GM10248 (cell line): Measurements from ENCODE around the gene ACSS1.

Experiments
- CTCF ChIA-PET: fragments of 300-600 bp; sonication (Branson Sonifier 250); formaldehyde crosslinking; extraction: SDS; loops from one replicate; lab custom pipeline; 2021; ENCODE audit warnings: antibody characterized with exemption; lab: Yijun Ruan, JAX
- POLR2A ChIA-PET: fragments of 350-650 bp; sonication (Branson Sonifier 250); formaldehyde crosslinking; extraction: SDS; loops from one replicate; lab custom pipeline; 2020; ENCODE audit warnings: antibody characterized with exemption; lab: Yijun Ruan, JAX
- DNase-seq: peaks from one replicate; pipeline ENCODE4 v3.0.0; 2012; ENCODE audit errors: extremely low spot score
- TF ChIP-seq, protein P1 (sequence below): IDR thresholded peaks from 2 replicates; pipeline ENCODE4 v1.5.1; 2012; ENCODE audit warnings: mild to moderate bottlenecking, low read depth; ENCODE audit errors: extremely low read depth, missing control alignments, control extremely low read depth

The ACSS1 gene

DNA sequence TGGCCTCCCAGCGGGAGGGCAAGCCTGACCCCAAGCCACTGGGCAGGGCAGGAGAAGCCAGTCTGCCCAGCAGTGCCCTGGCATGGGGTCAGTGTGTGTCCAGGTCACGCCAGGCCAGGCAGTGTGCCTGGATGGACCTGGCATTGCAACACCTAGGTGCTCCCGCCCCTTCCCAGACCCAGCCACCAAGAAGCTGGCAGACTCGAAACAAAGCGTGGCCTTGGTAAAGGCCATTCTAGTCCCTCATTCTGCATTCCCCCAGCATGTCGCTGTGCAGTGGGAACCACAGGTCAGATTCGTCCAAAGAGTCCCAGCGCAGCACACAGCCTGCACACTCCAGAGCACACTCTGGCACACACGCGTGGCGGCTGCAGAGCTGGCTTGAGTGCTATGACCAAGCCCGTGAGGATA lies 46.1 kb downstream of the ACSS1 start:
- ChIA-PET CTCF (interaction anchor here (0.9 kb wide), 2 partner anchors 12 to 33 kb away, joined by 3 read pairs; no protein-coding TSS in a partner anchor), POLR2A (no interaction called here)
- DNase-seq: no peak
- TF ChIP-seq, protein P1, sequence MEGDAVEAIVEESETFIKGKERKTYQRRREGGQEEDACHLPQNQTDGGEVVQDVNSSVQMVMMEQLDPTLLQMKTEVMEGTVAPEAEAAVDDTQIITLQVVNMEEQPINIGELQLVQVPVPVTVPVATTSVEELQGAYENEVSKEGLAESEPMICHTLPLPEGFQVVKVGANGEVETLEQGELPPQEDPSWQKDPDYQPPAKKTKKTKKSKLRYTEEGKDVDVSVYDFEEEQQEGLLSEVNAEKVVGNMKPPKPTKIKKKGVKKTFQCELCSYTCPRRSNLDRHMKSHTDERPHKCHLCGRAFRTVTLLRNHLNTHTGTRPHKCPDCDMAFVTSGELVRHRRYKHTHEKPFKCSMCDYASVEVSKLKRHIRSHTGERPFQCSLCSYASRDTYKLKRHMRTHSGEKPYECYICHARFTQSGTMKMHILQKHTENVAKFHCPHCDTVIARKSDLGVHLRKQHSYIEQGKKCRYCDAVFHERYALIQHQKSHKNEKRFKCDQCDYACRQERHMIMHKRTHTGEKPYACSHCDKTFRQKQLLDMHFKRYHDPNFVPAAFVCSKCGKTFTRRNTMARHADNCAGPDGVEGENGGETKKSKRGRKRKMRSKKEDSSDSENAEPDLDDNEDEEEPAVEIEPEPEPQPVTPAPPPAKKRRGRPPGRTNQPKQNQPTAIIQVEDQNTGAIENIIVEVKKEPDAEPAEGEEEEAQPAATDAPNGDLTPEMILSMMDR: no peak

DNA sequence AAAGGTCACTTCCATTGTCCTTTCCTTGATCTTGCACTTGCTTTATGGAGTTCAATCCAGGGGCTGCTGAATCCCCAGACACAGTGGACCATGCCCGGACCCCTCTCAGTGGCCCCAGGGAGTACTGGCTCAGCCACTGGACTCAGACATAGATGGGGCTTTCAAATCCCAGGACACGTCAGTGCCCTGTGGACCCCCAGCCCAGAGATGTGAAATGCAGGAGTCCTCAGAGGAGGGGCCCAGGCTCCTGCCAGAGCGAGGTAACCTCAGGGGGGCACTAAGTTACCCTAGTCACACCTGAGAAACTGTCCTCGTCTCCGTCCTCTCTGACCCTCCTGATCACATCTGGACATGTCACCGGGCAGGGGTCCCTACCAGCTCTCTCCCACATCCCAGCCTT lies 46.7 kb downstream of the ACSS1 start:
- DNase-seq: no peak
- ChIA-PET POLR2A (no interaction called here), CTCF (interaction anchor here (1.7 kb wide), 1 partner anchor 32 kb away, joined by 5 read pairs; no protein-coding TSS in a partner anchor)
- TF ChIP-seq, protein P1: no peak

DNA sequence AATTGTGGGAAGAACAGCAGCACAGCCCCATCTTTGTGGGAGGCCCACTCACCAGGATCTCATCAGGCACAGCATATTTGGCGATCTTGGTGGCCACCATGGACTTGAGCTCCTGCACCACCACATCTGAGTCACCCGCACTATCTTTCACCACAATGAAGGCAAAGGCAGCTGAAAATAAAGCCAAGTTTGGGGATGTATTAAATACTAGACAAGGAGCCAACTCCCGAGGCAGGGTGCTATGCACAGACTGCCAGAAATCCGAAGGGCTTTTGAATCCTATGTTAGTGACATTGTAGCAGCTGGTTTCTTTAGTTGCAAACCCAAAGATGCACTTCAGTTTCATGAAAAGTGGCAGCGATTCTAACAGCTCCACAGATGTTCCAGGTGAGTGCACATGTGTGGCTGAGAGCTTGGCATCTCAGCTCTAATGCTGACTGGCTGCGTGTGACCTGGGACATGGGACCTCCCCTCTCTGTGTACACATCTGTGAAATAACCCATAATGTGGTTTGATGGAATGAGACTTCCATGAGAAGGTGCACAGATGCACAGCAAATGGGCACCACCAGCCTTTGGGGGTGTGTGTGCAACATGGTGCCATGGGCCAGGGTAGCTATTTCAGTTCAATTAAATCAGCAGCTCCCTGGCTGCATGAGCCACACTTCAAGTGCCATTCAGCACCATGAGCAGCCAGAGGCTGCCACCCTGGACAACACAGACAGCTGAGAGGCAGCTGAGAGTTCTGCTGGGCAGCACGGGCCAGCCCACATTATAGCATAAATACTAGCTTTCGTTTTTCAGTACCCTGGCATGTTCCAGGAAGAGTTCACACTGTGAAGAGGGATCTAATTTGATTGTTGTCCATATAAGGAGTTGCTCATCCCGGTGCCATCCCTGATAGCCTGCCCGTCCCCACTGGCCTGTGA lies 48.5 kb downstream of the ACSS1 start:
- no peak for DNase-seq
- POLR2A ChIA-PET: no interaction called here
- TF ChIP-seq, protein P1: no peak
- CTCF ChIA-PET: interaction anchor here (0.7 to 3.3 kb wide), 8 partner anchors 10 to 56 kb away, joined by 3 to 11 read pairs (median 5); no protein-coding TSS in a partner anchor

DNA sequence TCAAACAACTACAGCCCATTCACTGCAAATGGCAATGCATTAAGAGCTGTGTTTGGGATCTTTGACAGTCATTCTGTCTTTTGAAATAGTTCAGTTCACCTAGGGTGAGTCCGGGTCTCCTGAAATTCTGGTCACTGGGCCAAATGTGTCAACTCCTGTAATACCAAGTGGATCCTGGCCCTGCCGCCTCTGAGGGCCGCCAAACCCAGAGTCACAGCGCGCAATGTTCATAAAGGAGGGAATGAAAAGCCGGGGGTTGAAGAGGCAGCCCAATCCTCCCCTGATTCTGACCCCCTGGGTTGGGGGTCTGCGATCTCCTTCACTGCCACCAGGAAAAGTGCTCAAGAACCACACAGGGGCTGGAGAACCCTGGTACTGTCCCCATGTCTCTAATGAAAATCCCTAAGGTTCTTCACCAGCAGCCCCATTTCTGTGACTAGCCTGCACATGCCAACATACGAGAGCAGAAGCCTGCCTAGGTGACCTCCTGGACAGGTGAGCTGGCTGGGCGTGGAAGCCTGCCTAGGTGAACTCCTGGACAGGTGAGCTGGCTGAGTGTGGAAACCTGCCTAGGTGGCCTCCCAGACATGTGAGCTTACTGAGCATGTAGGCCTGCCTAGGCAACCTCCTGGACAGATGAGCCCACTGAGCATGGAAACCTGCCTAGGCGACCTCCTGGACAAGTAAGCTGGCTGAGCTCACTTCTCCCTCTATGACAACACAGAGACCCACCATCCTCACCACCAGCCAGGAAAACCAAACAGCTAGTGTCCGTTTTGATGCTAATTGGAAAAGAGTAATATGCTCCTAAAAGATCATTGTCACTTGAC lies 49.3 kb downstream of the ACSS1 start:
- ChIA-PET POLR2A (no interaction called here), CTCF (interaction anchor here (0.7 to 3.3 kb wide), 5 partner anchors 9 to 57 kb away, joined by 3 to 11 read pairs (median 5); no protein-coding TSS in a partner anchor)
- TF ChIP-seq, protein P1: no peak
- DNase-seq: no peak

DNA sequence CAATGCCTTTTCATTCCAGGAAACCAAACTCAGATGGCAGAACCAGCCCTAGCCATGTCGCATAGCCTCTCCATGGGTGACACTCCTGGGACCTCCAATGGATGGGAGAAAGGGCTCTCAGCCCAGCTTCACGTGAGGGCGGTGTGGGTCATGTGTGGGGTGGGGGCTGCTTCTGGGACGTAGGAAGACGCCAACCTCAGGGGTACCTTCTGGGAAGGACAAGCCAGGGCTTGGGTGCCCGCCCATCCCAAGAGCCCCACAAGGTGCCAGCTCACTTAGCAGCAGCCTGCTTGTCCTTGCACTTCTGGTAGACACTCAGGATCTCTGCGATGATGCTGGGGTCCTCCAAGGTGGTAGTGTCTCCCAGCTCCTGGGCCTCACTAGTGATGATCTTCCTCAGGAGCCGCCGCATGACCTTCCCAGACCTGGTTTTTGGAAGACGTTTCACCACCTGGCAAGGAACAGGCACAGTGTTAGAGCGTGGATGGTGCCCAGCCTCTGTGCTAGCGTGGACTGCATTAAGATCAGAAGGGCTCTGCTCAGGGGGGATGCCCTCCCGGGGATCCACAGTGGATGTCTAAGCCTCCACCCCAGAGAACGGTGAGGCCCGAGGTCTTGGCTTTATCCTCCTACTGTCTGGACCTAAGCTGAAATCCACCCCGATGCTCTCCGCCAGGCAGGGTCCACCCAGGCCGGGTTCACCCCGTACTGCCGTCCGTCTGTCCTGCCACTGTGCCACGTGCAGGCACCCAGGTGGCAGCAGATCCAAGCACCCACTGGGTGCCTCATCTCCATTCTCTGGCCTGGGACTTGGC lies 50.2 kb downstream of the ACSS1 start:
- TF ChIP-seq, protein P1: no peak
- DNase-seq: no peak
- ChIA-PET CTCF (interaction anchor here (0.9 to 4.3 kb wide), 4 partner anchors 8 to 57 kb away, joined by 3 to 12 read pairs (median 8); no protein-coding TSS in a partner anchor), POLR2A (no interaction called here)
